ENCODE data around the gene LACTB.

DNA sequence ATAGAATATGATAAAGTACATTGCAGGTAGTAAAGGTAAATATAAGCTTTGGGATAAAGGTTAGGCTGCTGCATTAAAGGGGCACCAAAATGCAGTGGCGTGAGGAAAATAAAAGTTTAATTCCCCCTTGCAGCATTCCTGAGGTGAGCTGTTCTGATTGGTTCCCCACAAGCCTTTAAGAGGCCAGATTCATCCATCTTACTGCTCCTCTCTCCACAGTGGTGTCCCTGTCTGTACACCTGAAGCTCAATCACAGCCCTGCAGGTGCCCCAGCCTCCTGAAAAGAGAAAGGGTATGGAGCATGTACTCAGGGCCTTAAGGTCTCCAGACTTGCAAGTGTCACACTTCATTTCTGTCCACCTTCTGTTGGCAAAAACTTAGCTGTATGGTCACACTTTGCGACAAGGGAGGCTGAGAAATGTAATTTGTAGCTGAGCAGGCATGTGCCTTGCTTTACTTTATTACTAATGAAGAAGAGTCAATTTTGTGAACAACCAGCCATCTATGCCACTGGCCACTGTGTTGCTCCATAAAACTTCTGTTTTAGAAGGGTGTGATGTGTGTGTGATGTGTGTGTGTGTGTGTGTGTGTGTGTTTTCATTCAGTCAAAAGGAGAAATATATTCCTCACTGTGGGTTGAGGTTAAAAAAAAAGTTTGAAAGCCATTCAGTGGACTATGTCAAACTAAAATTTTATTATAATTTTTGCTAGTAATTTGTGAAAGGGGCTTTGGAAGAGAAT lies 12.8 kb downstream of the LACTB start:
- TF ChIP-seq CTCF (IDR thresholded peaks at IDR 0.05) (no peak), POLR2A (IDR thresholded peaks at IDR 0.05) (no peak)
